ENCODE measurements around the gene AUTS2.

- TF ChIP-seq BHLHE40 (IDR thresholded peaks at IDR 0.05; ENCODE audit: low read length) = no peak
- TF ChIP-seq POLR2A (conservative IDR thresholded peaks at IDR 0.05) = no peak
- TF ChIP-seq RBM34 (IDR thresholded peaks at IDR 0.05; ENCODE audit: borderline replicate concordance, insufficient read depth, low read length) = no peak
Observed at GRCh38 chr7:70060298-70061068, 462.2 kb downstream of the AUTS2 start.
